Measurements from ENCODE around the gene PIP5K1C.

The PIP5K1C gene

DNA sequence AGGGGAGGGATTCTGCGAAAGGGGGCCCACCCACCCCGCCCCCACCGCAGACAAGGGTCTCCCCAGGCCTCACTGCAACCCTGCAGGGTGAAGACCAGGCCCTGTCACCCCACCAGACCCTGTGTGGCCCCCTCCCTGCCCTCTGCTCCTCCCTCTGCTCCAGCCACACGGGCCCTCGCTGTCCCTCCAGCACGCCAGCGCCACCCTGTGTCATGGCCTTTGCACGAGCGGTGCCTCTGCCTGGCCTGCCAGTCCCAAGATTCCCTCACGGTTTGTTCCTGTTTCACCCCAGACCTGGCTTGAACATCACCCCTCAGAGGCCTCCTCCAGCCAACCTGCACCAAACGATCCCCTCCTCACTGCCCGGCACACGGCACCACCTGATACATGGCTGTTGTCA is 27.3 kb downstream of the PIP5K1C start:
- Mint-ChIP-seq H3K9me3 (no peaks in the 10 kb centered on the region), H3K4me1 (peaks cover 44% of the 10 kb centered on the region), H3K27me3 (ENCODE audit: low read depth) (no peaks in the 10 kb centered on the region), H3K27ac (peak overlapping the region in 1 of 3 experiments; percentile 46), H3K36me3 (ENCODE audit: low read depth) (peaks cover 4% of the 10 kb centered on the region), H3K4me3 (peak overlapping the region in 1 of 3 experiments; percentile 34)
- TF ChIP-seq, protein P1, sequence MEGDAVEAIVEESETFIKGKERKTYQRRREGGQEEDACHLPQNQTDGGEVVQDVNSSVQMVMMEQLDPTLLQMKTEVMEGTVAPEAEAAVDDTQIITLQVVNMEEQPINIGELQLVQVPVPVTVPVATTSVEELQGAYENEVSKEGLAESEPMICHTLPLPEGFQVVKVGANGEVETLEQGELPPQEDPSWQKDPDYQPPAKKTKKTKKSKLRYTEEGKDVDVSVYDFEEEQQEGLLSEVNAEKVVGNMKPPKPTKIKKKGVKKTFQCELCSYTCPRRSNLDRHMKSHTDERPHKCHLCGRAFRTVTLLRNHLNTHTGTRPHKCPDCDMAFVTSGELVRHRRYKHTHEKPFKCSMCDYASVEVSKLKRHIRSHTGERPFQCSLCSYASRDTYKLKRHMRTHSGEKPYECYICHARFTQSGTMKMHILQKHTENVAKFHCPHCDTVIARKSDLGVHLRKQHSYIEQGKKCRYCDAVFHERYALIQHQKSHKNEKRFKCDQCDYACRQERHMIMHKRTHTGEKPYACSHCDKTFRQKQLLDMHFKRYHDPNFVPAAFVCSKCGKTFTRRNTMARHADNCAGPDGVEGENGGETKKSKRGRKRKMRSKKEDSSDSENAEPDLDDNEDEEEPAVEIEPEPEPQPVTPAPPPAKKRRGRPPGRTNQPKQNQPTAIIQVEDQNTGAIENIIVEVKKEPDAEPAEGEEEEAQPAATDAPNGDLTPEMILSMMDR (IDR thresholded peaks at IDR 0.05; ENCODE audit: unreplicated experiment in 3 of 3): no peak

DNA sequence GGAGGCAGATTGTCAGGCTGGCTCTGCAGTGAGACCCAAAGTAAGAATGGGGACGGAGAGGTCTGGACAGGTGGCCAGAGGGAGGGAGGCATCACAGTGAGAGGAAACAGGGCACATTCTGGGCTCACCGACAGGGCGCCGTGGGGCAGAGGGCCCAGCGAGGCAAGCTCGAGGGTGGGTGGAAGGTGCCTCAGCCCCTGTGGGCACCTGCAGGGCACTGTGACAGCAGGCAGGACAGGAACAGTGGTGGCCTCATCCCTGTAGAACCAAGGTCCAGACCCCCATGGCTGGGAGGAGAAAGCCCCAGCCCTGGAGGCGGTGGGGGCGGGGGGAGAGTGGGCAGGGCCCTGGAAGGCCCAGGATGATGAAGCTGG is 27.7 kb downstream of the PIP5K1C start:
- Mint-ChIP-seq H3K27me3 (ENCODE audit: low read depth) (no peaks in the 10 kb centered on the region), H3K9me3 (no peaks in the 10 kb centered on the region), H3K4me3 (no peak overlapping the region), H3K36me3 (ENCODE audit: low read depth) (peaks cover 4% of the 10 kb centered on the region), H3K4me1 (peaks cover 44% of the 10 kb centered on the region), H3K27ac (peak overlapping the region; percentile 55 to 87 (median 72))
- TF ChIP-seq, protein P1 (IDR thresholded peaks at IDR 0.05; ENCODE audit: unreplicated experiment in 3 of 3): no peak

DNA sequence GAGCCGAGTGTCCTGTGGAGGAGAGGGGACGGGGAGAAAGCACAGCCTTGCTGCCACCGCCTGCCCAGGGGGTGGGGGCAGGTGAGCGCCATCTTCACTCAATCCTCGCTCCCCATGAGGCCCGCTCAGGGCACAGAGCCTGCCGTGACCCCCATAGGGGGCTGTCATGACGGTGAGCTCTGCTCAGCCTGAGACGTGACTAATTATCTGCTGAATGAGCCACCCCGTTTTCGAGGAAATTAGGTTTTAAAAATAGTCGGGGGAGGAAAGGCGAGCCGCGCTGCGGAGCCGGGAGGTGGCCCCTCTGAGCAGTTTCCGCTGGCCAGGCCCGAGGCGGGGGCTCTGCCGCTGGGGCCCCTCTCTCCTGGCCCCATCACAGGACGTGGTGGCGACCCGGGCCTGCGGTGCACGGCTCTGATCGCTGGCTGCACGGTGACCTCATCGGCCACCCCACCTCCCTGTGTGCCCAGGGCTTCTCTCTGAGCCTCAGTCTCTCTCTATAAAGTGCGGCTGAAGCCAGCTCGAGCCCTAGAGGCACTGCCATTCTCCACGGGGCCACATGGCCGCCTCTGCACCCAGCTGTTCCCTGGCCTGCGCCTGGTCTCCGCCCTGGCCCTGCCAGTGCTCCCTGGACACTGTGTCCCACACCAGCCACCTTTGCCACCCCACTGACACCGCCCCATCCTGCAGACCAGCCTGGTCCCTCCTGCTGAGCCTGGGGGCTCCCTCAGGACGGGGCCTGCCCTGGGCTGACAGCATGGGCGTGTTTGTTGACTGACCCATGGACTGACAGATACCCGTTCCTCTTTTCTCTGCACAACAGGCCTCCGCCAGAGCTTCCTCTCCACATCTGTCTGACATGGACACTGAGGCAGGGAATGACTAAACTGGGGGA is 28.3 kb downstream of the PIP5K1C start:
- Mint-ChIP-seq H3K36me3 (ENCODE audit: low read depth) (peaks cover 4% of the 10 kb centered on the region), H3K4me3 (peak overlapping the region in 1 of 3 experiments; percentile 23), H3K9me3 (no peaks in the 10 kb centered on the region), H3K27me3 (ENCODE audit: low read depth) (no peaks in the 10 kb centered on the region), H3K4me1 (peaks cover 44% of the 10 kb centered on the region), H3K27ac (peak overlapping the region; percentile 55 to 87 (median 72))
- TF ChIP-seq, protein P1 (IDR thresholded peaks at IDR 0.05; ENCODE audit: unreplicated experiment in 3 of 3): peak in 1 of 3 experiments; percentile 26

DNA sequence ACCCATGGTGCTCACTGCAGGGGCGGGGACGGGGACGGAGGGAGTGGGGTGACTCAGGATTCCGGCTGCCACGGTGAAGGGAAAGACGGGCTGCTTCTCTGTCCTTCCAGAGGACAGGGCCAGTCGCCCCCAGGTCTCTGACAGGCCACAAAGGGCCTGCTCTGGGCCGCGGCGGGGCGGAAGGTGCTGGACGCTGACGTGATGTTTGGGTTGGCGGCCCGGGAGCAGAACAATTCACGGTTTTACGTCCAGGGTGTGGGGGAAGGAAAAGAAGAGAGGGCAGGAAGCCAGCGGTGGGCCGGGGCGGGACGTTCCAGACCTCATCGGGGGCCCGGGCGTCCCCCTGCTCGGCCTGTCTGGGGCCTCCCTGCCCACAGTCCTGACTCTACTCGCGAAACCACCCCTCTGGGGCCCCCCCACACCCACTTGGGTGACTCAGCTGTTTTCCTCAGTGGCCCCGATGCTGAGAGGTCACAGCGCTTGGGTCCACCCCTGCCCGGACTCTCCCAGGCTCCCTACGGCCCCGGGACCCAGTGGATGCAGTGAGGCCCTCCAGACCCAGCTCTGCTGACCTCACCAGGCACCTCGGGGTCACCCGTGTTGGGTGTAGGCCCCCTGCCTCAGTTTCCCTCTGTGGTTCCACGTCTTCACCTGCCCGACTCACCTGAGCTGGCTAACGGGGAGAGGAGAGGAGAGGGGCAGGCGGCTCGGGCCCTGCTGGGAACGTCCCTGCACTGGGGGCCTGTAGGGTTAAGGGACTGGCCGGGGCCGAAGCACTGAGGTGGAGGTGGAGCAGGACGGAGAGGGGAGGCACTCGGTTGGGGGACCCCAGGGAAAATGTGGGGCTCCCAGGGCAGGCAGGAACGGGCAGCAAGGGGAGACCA is 29.2 kb downstream of the PIP5K1C start:
- Mint-ChIP-seq H3K4me1 (peaks cover 50% of the 10 kb centered on the region), H3K27me3 (ENCODE audit: low read depth) (no peaks in the 10 kb centered on the region), H3K36me3 (ENCODE audit: low read depth) (peaks cover 4% of the 10 kb centered on the region), H3K27ac (peak overlapping the region; percentile 55 to 94 (median 87)), H3K4me3 (peak overlapping the region; percentile 43 to 69 (median 68)), H3K9me3 (no peaks in the 10 kb centered on the region)
- TF ChIP-seq, protein P1 (IDR thresholded peaks at IDR 0.05; ENCODE audit: unreplicated experiment in 3 of 3): no peak

- TF ChIP-seq, protein P1 (IDR thresholded peaks at IDR 0.05; ENCODE audit: unreplicated experiment in 3 of 3): no peak
- Mint-ChIP-seq H3K27me3 (ENCODE audit: low read depth) (no peaks in the 10 kb centered on the region), H3K36me3 (ENCODE audit: low read depth) (peaks cover 4% of the 10 kb centered on the region), H3K9me3 (no peaks in the 10 kb centered on the region), H3K4me3 (peak overlapping the region in 2 of 3 experiments; percentile 40 to 43), H3K27ac (peak overlapping the region; percentile 15 to 94 (median 87)), H3K4me1 (peaks cover 50% of the 10 kb centered on the region)
Measured at GRCh38 chr19:3669947-3670795, 30.1 kb downstream of the PIP5K1C start.
